Panc1 (cell line): ENCODE measurements around the gene RNF186. TPM values are rescaled to one million over a fixed set of nuclear protein-coding genes. Genes with fewer than 3 reads are reported as not detected.

Source experiments
- ATAC-seq: fragments of 200-7000 bp; cut with Tn5 transposase; 2 replicates; pipeline ENCODE4 v1.9.1; 2020; ENCODE audit warnings: mild to moderate bottlenecking, moderate library complexity
- BruUV-seq: library from RNA; stranded (reverse); fragments of 400-500 nt; replicated peaks from 2 replicates; lab custom pipeline; 2021; lab: Mats Ljungman, UMichigan
- CTCF ChIA-PET: fragments of 300-600 bp; sonication (Branson Sonifier 250); formaldehyde crosslinking; loops from one replicate; lab custom pipeline; 2022; ENCODE audit warnings: antibody characterized with exemption; lab: Charles Lee
- POLR2A ChIA-PET: fragments of 300-600 bp; sonication (Branson Sonifier 250); formaldehyde crosslinking; loops from one replicate; lab custom pipeline; 2022; ENCODE audit warnings: antibody characterized with exemption; lab: Charles Lee
- DNase-seq: peaks from one replicate; pipeline ENCODE4 v3.0.0-alpha.2; 2010; ENCODE audit warnings: low read depth, low spot score
- H3K27ac ChIP-seq: 2 replicates; pipeline ENCODE4 v1.5.1; 2011; ENCODE audit warnings: mild to moderate bottlenecking, low read length, inconsistent platforms
- H3K27me3 ChIP-seq: fragments of 200-500 bp; sonication (Bioruptor generic); 2 replicates; pipeline ENCODE4 v1.6.0; 2014; ENCODE audit warnings: low read length, inconsistent platforms; ENCODE audit not compliant: control insufficient read depth, insufficient read depth
- H3K36me3 ChIP-seq: fragments of 200-500 bp; sonication (Bioruptor generic); 2 replicates; pipeline ENCODE4 v1.5.1; 2014; ENCODE audit warnings: inconsistent platforms, mild to moderate bottlenecking, low read length, moderate library complexity; ENCODE audit not compliant: control insufficient read depth, insufficient read depth
- H3K4me1 ChIP-seq: 2 replicates; pipeline ENCODE4 v1.5.1; 2011; ENCODE audit warnings: inconsistent platforms, mild to moderate bottlenecking, low read length, moderate library complexity; ENCODE audit not compliant: control insufficient read depth, insufficient read depth
- H3K4me3 ChIP-seq, 2 experiments: 2 replicates each; pipeline ENCODE4 v1.5.1; 2011 to 2012; ENCODE audit warnings: low read depth in 2 of 2, low read length in 2 of 2, mild to moderate bottlenecking in 2 of 2, inconsistent platforms in 1 of 2, moderate library complexity in 1 of 2
- H3K9me3 ChIP-seq: fragments of 200-500 bp; sonication (Bioruptor generic); 2 replicates; pipeline ENCODE4 v1.5.1; 2014; ENCODE audit warnings: low read depth, mild to moderate bottlenecking, inconsistent platforms, low read length, moderate library complexity; ENCODE audit not compliant: control insufficient read depth, insufficient read depth
- POLR2AphosphoS5 ChIP-seq: IDR thresholded peaks from 2 replicates; pipeline ENCODE4 v1.6.1; 2012; ENCODE audit warnings: mild to moderate bottlenecking, low read depth, low read length, moderate library complexity
- SIN3A ChIP-seq: IDR thresholded peaks from 2 replicates; pipeline ENCODE4 v1.6.1; 2012; ENCODE audit warnings: low read depth, mild to moderate bottlenecking, low read length, moderate library complexity, borderline replicate concordance; ENCODE audit not compliant: insufficient read depth
- TCF7L2 ChIP-seq: IDR thresholded peaks from 2 replicates; pipeline ENCODE4 v1.6.1; 2011; ENCODE audit warnings: mild to moderate bottlenecking, low read depth, low read length, inconsistent platforms
- in situ Hi-C: cut with HindIII; loops from 2 replicates; pipeline ENCODE4 v1.10.0; 2016; ENCODE audit warnings: low sequenced_read_pairs, low pct_unique_long_range_greater_than_20kb
- intact Hi-C: fragments of 100-400 bp; cut with micrococcal nuclease; formaldehyde crosslinking; loops from one replicate; pipeline ENCODE4 v1.10.0; 2022; ENCODE audit not compliant: unreplicated experiment
- total RNA-seq: library from RNA; stranded (reverse); gene quantifications from one replicate; pipeline ENCODE4 v1.2.1, GENCODE V29; 2021; ENCODE audit not compliant: unreplicated experiment
- TF ChIP-seq, protein P1 (sequence below): fragments of 450-650 bp; IDR thresholded peaks from 2 replicates; pipeline ENCODE4 v1.5.1; 2017; ENCODE audit warnings: mild to moderate bottlenecking
- TF ChIP-seq, protein P2 (sequence below), 2 experiments: IDR thresholded peaks; 2 replicates each; pipeline ENCODE4 v1.6.1; 2011 to 2012; ENCODE audit warnings: low read depth in 2 of 2, control low read depth in 1 of 2, low read length in 1 of 2, mild to moderate bottlenecking in 1 of 2, moderate library complexity in 1 of 2; ENCODE audit not compliant: insufficient read depth in 1 of 2

RNF186 gene
- total RNA-seq, 1 experiment from 2014 or later: not detected

DNA sequence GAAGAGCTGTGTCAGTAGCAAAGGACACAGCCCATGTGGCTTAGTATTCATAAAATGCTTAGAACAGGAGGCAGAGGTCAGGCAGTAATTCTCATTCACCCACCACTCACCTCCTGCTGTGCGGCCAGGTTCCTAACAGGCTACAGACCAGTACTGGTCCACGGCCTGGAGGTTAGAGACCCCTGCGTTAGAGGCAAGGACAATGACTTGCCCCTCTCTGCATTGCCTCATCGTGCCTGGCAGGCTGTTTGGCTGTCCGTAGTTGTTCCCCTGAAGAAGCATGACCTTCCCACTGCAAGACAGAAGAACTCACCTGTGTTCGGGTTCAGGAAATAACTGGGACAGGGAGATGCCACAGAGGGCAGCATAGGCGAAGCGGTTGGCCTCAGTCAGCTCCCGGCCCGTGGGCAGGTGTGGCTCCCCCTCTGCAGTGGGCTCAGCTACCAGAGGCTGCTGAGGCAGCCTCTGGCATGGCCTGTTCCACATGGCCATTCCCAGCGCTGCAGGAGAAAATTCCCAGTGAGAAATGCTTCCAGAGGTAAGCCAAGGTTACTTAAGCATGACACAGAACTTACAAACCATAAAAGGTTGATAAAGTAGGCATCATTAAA is 34.7 kb downstream of the RNF186 start:
- no peak for DNase-seq
- no TSS peak for BruUV-seq
- H3K36me3 ChIP-seq: no peaks in the 10 kb centered on the region
- ATAC-seq: no peak
- H3K27me3 ChIP-seq: no peaks in the 10 kb centered on the region
- H3K9me3 ChIP-seq: no peaks in the 10 kb centered on the region
- no peak for TF ChIP-seq POLR2AphosphoS5
- no peak for TF ChIP-seq SIN3A
- TF ChIP-seq TCF7L2: no peak
- TF ChIP-seq, protein P1, sequence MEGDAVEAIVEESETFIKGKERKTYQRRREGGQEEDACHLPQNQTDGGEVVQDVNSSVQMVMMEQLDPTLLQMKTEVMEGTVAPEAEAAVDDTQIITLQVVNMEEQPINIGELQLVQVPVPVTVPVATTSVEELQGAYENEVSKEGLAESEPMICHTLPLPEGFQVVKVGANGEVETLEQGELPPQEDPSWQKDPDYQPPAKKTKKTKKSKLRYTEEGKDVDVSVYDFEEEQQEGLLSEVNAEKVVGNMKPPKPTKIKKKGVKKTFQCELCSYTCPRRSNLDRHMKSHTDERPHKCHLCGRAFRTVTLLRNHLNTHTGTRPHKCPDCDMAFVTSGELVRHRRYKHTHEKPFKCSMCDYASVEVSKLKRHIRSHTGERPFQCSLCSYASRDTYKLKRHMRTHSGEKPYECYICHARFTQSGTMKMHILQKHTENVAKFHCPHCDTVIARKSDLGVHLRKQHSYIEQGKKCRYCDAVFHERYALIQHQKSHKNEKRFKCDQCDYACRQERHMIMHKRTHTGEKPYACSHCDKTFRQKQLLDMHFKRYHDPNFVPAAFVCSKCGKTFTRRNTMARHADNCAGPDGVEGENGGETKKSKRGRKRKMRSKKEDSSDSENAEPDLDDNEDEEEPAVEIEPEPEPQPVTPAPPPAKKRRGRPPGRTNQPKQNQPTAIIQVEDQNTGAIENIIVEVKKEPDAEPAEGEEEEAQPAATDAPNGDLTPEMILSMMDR: no peak
- TF ChIP-seq, protein P2, sequence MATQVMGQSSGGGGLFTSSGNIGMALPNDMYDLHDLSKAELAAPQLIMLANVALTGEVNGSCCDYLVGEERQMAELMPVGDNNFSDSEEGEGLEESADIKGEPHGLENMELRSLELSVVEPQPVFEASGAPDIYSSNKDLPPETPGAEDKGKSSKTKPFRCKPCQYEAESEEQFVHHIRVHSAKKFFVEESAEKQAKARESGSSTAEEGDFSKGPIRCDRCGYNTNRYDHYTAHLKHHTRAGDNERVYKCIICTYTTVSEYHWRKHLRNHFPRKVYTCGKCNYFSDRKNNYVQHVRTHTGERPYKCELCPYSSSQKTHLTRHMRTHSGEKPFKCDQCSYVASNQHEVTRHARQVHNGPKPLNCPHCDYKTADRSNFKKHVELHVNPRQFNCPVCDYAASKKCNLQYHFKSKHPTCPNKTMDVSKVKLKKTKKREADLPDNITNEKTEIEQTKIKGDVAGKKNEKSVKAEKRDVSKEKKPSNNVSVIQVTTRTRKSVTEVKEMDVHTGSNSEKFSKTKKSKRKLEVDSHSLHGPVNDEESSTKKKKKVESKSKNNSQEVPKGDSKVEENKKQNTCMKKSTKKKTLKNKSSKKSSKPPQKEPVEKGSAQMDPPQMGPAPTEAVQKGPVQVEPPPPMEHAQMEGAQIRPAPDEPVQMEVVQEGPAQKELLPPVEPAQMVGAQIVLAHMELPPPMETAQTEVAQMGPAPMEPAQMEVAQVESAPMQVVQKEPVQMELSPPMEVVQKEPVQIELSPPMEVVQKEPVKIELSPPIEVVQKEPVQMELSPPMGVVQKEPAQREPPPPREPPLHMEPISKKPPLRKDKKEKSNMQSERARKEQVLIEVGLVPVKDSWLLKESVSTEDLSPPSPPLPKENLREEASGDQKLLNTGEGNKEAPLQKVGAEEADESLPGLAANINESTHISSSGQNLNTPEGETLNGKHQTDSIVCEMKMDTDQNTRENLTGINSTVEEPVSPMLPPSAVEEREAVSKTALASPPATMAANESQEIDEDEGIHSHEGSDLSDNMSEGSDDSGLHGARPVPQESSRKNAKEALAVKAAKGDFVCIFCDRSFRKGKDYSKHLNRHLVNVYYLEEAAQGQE (IDR thresholded peaks at IDR 0.05; ENCODE audit: insufficient read depth in 1 of 2, low read depth in 2 of 2, low read length in 1 of 2): no peak
- H3K4me1 ChIP-seq: no peaks in the 10 kb centered on the region
- ChIA-PET CTCF (no interaction called here), POLR2A (no interaction called here)
- no peak overlapping the region for H3K27ac ChIP-seq
- in situ Hi-C loops (no loop called here), intact Hi-C loops (no loop called here)
- no peak overlapping the region for H3K4me3 ChIP-seq

DNA sequence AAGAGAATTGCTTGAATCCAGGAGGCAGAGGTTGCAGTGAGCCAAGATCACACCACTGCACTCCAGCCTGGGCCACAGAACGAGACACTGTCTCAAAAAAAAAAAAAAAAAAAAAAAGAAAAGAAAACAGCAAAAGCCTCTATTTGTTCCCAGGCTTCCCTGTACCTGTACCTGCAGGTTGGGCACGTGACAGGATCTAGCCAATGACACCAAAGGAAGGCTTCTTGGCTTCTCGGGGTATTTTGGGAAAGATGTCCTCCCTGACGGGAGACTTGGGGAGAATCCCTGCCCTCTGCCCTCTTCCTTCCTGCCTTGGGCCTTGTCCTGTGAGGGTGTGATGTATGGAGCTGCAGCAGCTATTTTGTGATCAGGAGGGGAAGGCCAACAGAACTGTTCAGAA is 38.1 kb downstream of the RNF186 start:
- no TSS peak for BruUV-seq
- ATAC-seq (no peak), DNase-seq (no peak)
- ChIA-PET POLR2A (interaction anchor here (0.7 kb wide), 1 partner anchor 42 kb away, joined by 16 read pairs; no protein-coding TSS in a partner anchor), CTCF (no interaction called here)
- Histone ChIP-seq H3K27ac (no peak overlapping the region), H3K27me3 (no peaks in the 10 kb centered on the region), H3K4me3 (no peak overlapping the region), H3K9me3 (no peaks in the 10 kb centered on the region), H3K36me3 (no peaks in the 10 kb centered on the region), H3K4me1 (no peaks in the 10 kb centered on the region)
- intact Hi-C loops: no loop called here
- TF ChIP-seq POLR2AphosphoS5 (no peak), SIN3A (no peak), TCF7L2 (no peak)
- TF ChIP-seq, protein P2 (IDR thresholded peaks at IDR 0.05; ENCODE audit: insufficient read depth in 1 of 2, low read depth in 2 of 2, low read length in 1 of 2): no peak
- TF ChIP-seq, protein P1: no peak
- in situ Hi-C loops: no loop called here
